Endothelial cell of umbilical vein (primary cell): Measurements from ENCODE around the gene HMG20A. TPM values are rescaled to one million over a fixed set of nuclear protein-coding genes. Genes with fewer than 3 reads are reported as not detected.
A peak's percentile ranks its signal among the peaks of the same experiment; 100 is the strongest.

Source experiments
- BruUV-seq: library from RNA; stranded (reverse); fragments of 400-500 nt; replicated peaks from 2 replicates; lab custom pipeline; 2021; lab: Mats Ljungman, UMichigan
- CTCF ChIA-PET: fragments of 300-600, 350-600 bp; sonication (Branson Sonifier 250); formaldehyde crosslinking; loops from one replicate; lab custom pipeline; 2021; ENCODE audit warnings: antibody characterized with exemption, inconsistent platforms; lab: Charles Lee
- POLR2A ChIA-PET: fragments of 300-600, 350-600 bp; sonication (Branson Sonifier 250); formaldehyde crosslinking; loops from one replicate; lab custom pipeline; 2021; ENCODE audit warnings: antibody characterized with exemption, inconsistent platforms; lab: Charles Lee
- DNase-seq: peaks from one replicate; pipeline ENCODE4 v3.0.0-alpha.2; 2011; ENCODE audit warnings: low read depth, low spot score
- FAIRE-seq: peaks from 2 replicates; lab custom pipeline; 2011; peaks lifted over from hg19 to GRCh38; lab: Jason Lieb, UNC
- H2AFZ ChIP-seq: 2 replicates; pipeline ENCODE4 v1.6.0; 2012; ENCODE audit warnings: low read depth, low read length, control low read depth, inconsistent platforms
- H3K27ac ChIP-seq: 2 replicates; pipeline ENCODE4 v1.5.1; 2011; ENCODE audit warnings: low read depth, mild to moderate bottlenecking, control low read depth, low read length, moderate library complexity; ENCODE audit not compliant: insufficient read depth
- H3K27me3 ChIP-seq, 2 experiments: 2 replicates each; pipeline versions ENCODE4 v1.6.0 to v1.6.1; 2011; ENCODE audit warnings: low read length in 2 of 2, mixed read lengths in 1 of 2; ENCODE audit not compliant: control insufficient read depth in 2 of 2, insufficient read depth in 2 of 2
- H3K36me3 ChIP-seq, 2 experiments: 2 replicates in 1 of 2; 3 replicates in 1 of 2; pipeline ENCODE4 v1.5.1; 2011; ENCODE audit warnings: low read length in 2 of 2, mild to moderate bottlenecking in 1 of 2, moderate library complexity in 1 of 2; ENCODE audit not compliant: control insufficient read depth in 2 of 2, insufficient read depth in 2 of 2; ENCODE audit errors: extremely low read depth in 1 of 2
- H3K4me1 ChIP-seq: 3 replicates; pipeline ENCODE4 v1.5.1; 2011; ENCODE audit warnings: mild to moderate bottlenecking, low read length; ENCODE audit not compliant: control insufficient read depth, insufficient read depth; ENCODE audit errors: extremely low read depth
- H3K4me2 ChIP-seq: 2 replicates; pipeline ENCODE4 v1.6.1; 2011; ENCODE audit warnings: low read length, control low read depth, mixed read lengths; ENCODE audit not compliant: insufficient read depth
- H3K4me3 ChIP-seq, 3 experiments: fragments of 200-600 bp in 1 of 3; sonication (generic), shearing (Covaris generic) in 1 of 3; replicated peaks in 1 of 3; 2 replicates each; pipeline ENCODE4 v1.5.1; 2011 to 2016; ENCODE audit warnings: control low read depth in 3 of 3, low read length in 3 of 3, mild to moderate bottlenecking in 2 of 3, inconsistent platforms in 1 of 3, low read depth in 1 of 3, moderate library complexity in 1 of 3; ENCODE audit not compliant: insufficient read depth in 1 of 3
- H3K79me2 ChIP-seq: 2 replicates; pipeline ENCODE4 v1.6.0; 2012; ENCODE audit warnings: low read length, inconsistent platforms; ENCODE audit not compliant: control insufficient read depth, insufficient read depth
- H3K9ac ChIP-seq: replicated peaks from 2 replicates; pipeline ENCODE3; 2011; ENCODE audit warnings: low read length, control low read depth; ENCODE audit not compliant: insufficient read depth; ENCODE audit errors: extremely low read depth
- H3K9me1 ChIP-seq: replicated peaks from 3 replicates; pipeline ENCODE4 v1.6.0; 2011; ENCODE audit warnings: mild to moderate bottlenecking, low read length; ENCODE audit not compliant: control insufficient read depth, insufficient read depth; ENCODE audit errors: extremely low read depth
- H3K9me3 ChIP-seq: replicated peaks from 2 replicates; pipeline ENCODE4 v1.5.1; 2012; ENCODE audit warnings: low read length, inconsistent platforms; ENCODE audit not compliant: control insufficient read depth, insufficient read depth
- H4K20me1 ChIP-seq: replicated peaks from 2 replicates; pipeline ENCODE3; 2011; ENCODE audit warnings: mild to moderate bottlenecking, low read length; ENCODE audit not compliant: control insufficient read depth, insufficient read depth; ENCODE audit errors: extremely low read depth
- EZH2 ChIP-seq: IDR thresholded peaks from 2 replicates; pipeline ENCODE4 v1.6.1; 2012; ENCODE audit warnings: borderline replicate concordance, low read depth, mild to moderate bottlenecking, moderate library complexity, low read length, inconsistent platforms; ENCODE audit not compliant: severe bottlenecking
- POLR2A ChIP-seq: IDR thresholded peaks from 2 replicates; pipeline ENCODE4 v1.6.1; 2012; ENCODE audit warnings: low read depth, mild to moderate bottlenecking, control low read depth, low read length
- dilution Hi-C: fragments of 300-500 bp; cut with MboI; formaldehyde crosslinking; loops from one replicate; pipeline ENCODE4 v1.15.0; 2019; ENCODE audit warnings: low sequenced_read_pairs; ENCODE audit not compliant: extremely low pct_ligation_motif_present
- intact Hi-C: fragments of 100-400 bp; cut with micrococcal nuclease; formaldehyde crosslinking; loops from one replicate; pipeline ENCODE4 v1.10.0; 2022
- polyA plus RNA-seq, 4 experiments: library from polyadenylated mRNA; depleted of rRNA in 3 of 4; stranded (reverse) in 3 of 4; unstranded in 1 of 4; fragments of >200 nt; gene quantifications; 2 replicates each; pipeline versions ENCODE4 v1.2.1 to v1.2.3, GENCODE V29; 2011 to 2012; ENCODE audit warnings: missing spikeins in 1 of 4
- total RNA-seq: library from RNA; stranded (reverse); gene quantifications from 2 replicates; pipeline ENCODE4 v1.2.3, GENCODE V29; 2021
- TF ChIP-seq, protein P1 (sequence below), 2 donors: IDR thresholded peaks; 1 replicate in 1 of 2; 2 replicates in 1 of 2; pipeline ENCODE4 v1.5.1; 2011; ENCODE audit warnings: low read length in 2 of 2, mild to moderate bottlenecking in 2 of 2, moderate library complexity in 2 of 2, control low read depth in 1 of 2, inconsistent platforms in 1 of 2, low read depth in 1 of 2; ENCODE audit not compliant: insufficient read depth in 1 of 2; ENCODE audit errors: extremely low read depth in 1 of 2

HMG20A gene
- total and polyA plus RNA-seq, 2 donors (not counting 3 experiments of a cell fraction or from before 2014, with no cell fraction given): 35.8 to 44.0 TPM

- Histone ChIP-seq H3K27me3 (no peaks in the 10 kb centered on the region), H4K20me1 (peaks cover 13% of the 10 kb centered on the region), H3K36me3 (no peaks in the 10 kb centered on the region), H3K27ac (peak overlapping the region; percentile 93), H3K79me2 (peaks cover 77% of the 10 kb centered on the region), H3K4me3 (peak overlapping the region; percentile 79 to 99 (median 95)), H3K9me3 (no peaks in the 10 kb centered on the region), H2AFZ (peak overlapping the region; percentile 76), H3K4me1 (peaks cover 43% of the 10 kb centered on the region), H3K9me1 (no peaks in the 10 kb centered on the region), H3K4me2 (peak overlapping the region; percentile 98), H3K9ac (peak overlapping the region; percentile 99)
- no TSS peak for BruUV-seq
- ChIA-PET POLR2A (interaction anchor here (0.6 to 1.2 kb wide), 2 partner anchors 78 to 329 kb away, joined by 3 to 4 read pairs; no protein-coding TSS in a partner anchor), CTCF (interaction anchor here (1.1 to 4.7 kb wide), 9 partner anchors 39 to 300 kb away, joined by 3 to 39 read pairs (median 9); no protein-coding TSS in a partner anchor)
- no peak for FAIRE-seq
- dilution Hi-C loops (no loop called here), intact Hi-C loops (loop anchor here (1.0 to 5.0 kb wide), 2 partner anchors 52 to 300 kb away; no protein-coding TSS in a partner anchor)
- peak; percentile 59 for DNase-seq
- TF ChIP-seq POLR2A (peak; percentile 12), EZH2 (no peak)
- TF ChIP-seq, protein P1, sequence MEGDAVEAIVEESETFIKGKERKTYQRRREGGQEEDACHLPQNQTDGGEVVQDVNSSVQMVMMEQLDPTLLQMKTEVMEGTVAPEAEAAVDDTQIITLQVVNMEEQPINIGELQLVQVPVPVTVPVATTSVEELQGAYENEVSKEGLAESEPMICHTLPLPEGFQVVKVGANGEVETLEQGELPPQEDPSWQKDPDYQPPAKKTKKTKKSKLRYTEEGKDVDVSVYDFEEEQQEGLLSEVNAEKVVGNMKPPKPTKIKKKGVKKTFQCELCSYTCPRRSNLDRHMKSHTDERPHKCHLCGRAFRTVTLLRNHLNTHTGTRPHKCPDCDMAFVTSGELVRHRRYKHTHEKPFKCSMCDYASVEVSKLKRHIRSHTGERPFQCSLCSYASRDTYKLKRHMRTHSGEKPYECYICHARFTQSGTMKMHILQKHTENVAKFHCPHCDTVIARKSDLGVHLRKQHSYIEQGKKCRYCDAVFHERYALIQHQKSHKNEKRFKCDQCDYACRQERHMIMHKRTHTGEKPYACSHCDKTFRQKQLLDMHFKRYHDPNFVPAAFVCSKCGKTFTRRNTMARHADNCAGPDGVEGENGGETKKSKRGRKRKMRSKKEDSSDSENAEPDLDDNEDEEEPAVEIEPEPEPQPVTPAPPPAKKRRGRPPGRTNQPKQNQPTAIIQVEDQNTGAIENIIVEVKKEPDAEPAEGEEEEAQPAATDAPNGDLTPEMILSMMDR (IDR thresholded peaks at IDR 0.05; ENCODE audit: extremely low read depth in 1 of 2, insufficient read depth in 1 of 2, low read depth in 1 of 2, low read length in 2 of 2): peak in 1 of 2 donors; percentile 39
These were observed 1.5 kb upstream of the HMG20A start for GRCh38 chr15:77418966-77419835.
